ENCODE measurements around the gene BRME1. TPM values are rescaled to one million over a fixed set of nuclear protein-coding genes. Genes with fewer than 3 reads are reported as not detected.
"Not testable (repeated sequence)": the region's sequence is repeated elsewhere in the genome, so short reads cannot be mapped to it uniquely, and the experiment has no call there.

Gene BRME1
- total RNA-seq, 4 donors from 2014 or later, result 1.9 to 2.4 (median 2.2) TPM; not detected in 1

DNA sequence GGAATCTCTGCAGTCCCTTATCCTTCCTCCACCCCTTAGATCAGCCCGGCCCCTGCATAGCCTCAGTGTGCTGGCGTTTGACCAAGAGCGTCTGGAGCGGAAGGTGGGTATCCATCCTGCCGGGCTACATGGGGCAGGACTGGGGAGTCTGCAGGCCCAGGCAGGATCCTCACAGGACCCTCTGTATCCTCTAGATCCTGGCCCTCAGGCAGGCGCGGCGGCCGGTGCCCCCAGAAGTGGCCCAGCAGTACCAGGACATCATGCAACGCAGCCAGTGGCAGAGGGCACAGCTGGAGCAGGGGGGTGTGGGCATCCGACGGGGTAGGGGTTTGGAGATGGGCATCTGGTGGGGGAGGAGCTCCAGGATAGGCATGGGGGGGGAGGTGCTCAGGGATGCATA, 23.4 kb upstream of the BRME1 start:
- Histone ChIP-seq H3K27me3 (peaks cover 21% of the 10 kb centered on the region), H3K36me3 (peaks cover 0 to 67% of the 10 kb centered on the region in 2 donors), H3K4me1 (no peaks in the 10 kb centered on the region), H3K27ac (no peak overlapping the region), H3K4me3 (no peak overlapping the region), H3K9me3 (no peaks in the 10 kb centered on the region)
- TF ChIP-seq CTCF (IDR thresholded peaks at IDR 0.05), result no peak
- no peak for TF ChIP-seq EP300 (IDR thresholded peaks at IDR 0.05)
- TF ChIP-seq POLR2AphosphoS5 (IDR thresholded peaks at IDR 0.05), result no peak
- TF ChIP-seq POLR2A (IDR thresholded peaks at IDR 0.05), result no peak
- WGBS, 2 donors (ENCODE audit: low coverage in 1 of 2), result no CpG with 5 or more reads among the region's 12 CpGs
- ATAC-seq, result no peak

- Histone ChIP-seq H3K9me3 (no peaks in the 10 kb centered on the region), H3K27ac (no peak overlapping the region), H3K4me1 (no peaks in the 10 kb centered on the region), H3K4me3 (no peak overlapping the region), H3K36me3 (peaks cover 0 to 92% of the 10 kb centered on the region in 2 donors), H3K27me3 (no peaks in the 10 kb centered on the region)
- 60% methylated on average over 1 of the region's 8 CpGs; no CpG with 5 or more reads in 1 of the 2 donors for WGBS, 2 donors (ENCODE audit: low coverage in 1 of 2)
- TF ChIP-seq POLR2A (IDR thresholded peaks at IDR 0.05) (no peak), POLR2AphosphoS5 (IDR thresholded peaks at IDR 0.05) (no peak), CTCF (IDR thresholded peaks at IDR 0.05) (no peak), EP300 (IDR thresholded peaks at IDR 0.05) (no peak)
- ATAC-seq, result no peak
Measured at GRCh38 chr19:13926715-13927114, 20.8 kb upstream of the BRME1 start.

DNA sequence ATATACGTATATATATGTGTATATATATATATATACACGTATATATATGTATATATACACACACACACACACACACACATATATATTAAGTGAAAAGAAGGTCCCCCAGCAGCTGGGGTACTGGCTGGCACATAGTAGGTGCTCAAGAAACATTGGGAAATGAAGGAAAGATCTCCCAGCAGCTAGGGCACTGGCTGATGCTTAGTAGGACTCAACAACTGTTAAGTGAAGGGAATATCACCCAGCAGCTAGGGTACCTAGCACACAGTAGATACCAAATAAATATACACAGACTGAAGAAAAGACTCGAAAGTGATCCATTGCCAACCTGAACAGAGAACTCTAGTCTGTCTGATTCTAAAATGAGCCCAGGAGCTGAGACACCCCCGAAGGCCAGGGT, 20.1 kb upstream of the BRME1 start:
- Histone ChIP-seq H3K27me3 (no peaks in the 10 kb centered on the region), H3K27ac (no peak overlapping the region), H3K9me3 (peaks cover 0 to 1% (median 0%) of the 10 kb centered on the region in 3 donors), H3K4me1 (no peaks in the 10 kb centered on the region), H3K36me3 (peaks cover 0 to 92% of the 10 kb centered on the region in 2 donors), H3K4me3 (no peak overlapping the region)
- ATAC-seq, result no peak
- WGBS, 2 donors (ENCODE audit: low coverage in 1 of 2), result 68% methylated on average over 4 of the region's 4 CpGs; no CpG with 5 or more reads in 1 of the 2 donors
- TF ChIP-seq CTCF (IDR thresholded peaks at IDR 0.05), result no peak
- TF ChIP-seq POLR2AphosphoS5 (IDR thresholded peaks at IDR 0.05), result no peak
- TF ChIP-seq POLR2A (IDR thresholded peaks at IDR 0.05), result no peak
- no peak for TF ChIP-seq EP300 (IDR thresholded peaks at IDR 0.05)

DNA sequence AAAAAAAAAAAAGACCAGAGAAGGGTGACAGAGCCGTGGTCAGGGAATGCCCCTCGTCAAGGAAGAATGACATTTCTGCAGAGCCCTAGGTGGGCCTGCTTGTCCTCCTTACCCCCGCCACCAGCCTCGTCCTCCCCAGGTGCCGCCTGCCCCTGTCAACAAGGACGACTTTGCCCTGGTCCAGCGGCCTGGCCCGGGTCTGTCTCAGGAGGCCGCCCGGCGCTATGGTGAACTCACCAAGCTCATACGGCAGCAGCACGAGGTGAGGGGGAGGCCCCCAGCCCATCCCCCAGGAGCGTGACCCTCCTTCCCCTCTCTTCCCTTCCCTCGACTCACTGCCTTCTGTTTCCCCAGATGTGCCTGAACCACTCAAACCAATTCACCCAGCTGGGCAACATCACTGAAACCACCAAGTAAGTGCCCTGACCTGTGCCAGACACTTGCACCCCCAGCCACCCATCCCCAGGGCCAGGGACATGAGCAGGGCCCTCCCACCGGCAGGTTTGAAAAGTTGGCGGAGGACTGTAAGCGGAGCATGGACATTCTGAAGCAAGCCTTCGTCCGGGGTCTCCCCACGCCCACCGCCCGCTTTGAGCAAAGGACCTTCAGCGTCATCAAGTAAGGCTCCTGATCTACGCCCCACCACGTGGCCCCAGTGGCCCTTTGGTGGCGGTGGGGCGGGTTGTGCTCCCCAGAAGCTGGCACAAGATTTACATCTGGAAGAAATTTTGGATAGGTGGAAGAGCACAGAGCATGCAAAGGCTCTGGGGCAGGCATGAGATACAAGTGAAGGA, 17.5 kb upstream of the BRME1 start:
- H3K4me3 ChIP-seq, result no peak overlapping the region
- peaks cover 0 to 6% (median 0%) of the 10 kb centered on the region in 3 donors for H3K9me3 ChIP-seq
- WGBS, 2 donors (ENCODE audit: low coverage in 1 of 2), result 94 to 95% methylated on average over 13 of the region's 28 CpGs
- H3K27ac ChIP-seq, result no peak overlapping the region
- no peaks in the 10 kb centered on the region for H3K27me3 ChIP-seq
- TF ChIP-seq EP300 (IDR thresholded peaks at IDR 0.05), result no peak
- TF ChIP-seq POLR2AphosphoS5 (IDR thresholded peaks at IDR 0.05), result no peak
- no peak for TF ChIP-seq CTCF (IDR thresholded peaks at IDR 0.05)
- TF ChIP-seq POLR2A (IDR thresholded peaks at IDR 0.05), result no peak
- no peaks in the 10 kb centered on the region for H3K4me1 ChIP-seq
- H3K36me3 ChIP-seq, result peaks cover 0 to 98% of the 10 kb centered on the region in 2 donors
- no peak for ATAC-seq

GRCh38 chr19:13922118-13922517, 16.2 kb upstream of the BRME1 start:
- not testable (repeated sequence) for H3K27ac ChIP-seq, H3K27me3 ChIP-seq, H3K9me3 ChIP-seq, ATAC-seq, H3K4me3 ChIP-seq, H3K4me1 ChIP-seq
- H3K36me3 ChIP-seq, result peaks cover 0 to 98% of the 10 kb centered on the region in 2 donors
- WGBS, 2 donors (ENCODE audit: low coverage in 1 of 2), result 93 to 100% methylated on average over 2 to 6 of the region's 6 CpGs
